IPS DF 19.7 (cell line): ENCODE data around the gene ZBTB20.
"Not testable (repeated sequence)": the region's sequence is repeated elsewhere in the genome, so short reads cannot be mapped to it uniquely, and the experiment has no call there.

ENCODE experiments used
- DNase-seq: peaks from one replicate; pipeline ENCODE4 v3.0.0-alpha.2; 2013; ENCODE audit warnings: low read depth, low spot score

ZBTB20 gene

DNA sequence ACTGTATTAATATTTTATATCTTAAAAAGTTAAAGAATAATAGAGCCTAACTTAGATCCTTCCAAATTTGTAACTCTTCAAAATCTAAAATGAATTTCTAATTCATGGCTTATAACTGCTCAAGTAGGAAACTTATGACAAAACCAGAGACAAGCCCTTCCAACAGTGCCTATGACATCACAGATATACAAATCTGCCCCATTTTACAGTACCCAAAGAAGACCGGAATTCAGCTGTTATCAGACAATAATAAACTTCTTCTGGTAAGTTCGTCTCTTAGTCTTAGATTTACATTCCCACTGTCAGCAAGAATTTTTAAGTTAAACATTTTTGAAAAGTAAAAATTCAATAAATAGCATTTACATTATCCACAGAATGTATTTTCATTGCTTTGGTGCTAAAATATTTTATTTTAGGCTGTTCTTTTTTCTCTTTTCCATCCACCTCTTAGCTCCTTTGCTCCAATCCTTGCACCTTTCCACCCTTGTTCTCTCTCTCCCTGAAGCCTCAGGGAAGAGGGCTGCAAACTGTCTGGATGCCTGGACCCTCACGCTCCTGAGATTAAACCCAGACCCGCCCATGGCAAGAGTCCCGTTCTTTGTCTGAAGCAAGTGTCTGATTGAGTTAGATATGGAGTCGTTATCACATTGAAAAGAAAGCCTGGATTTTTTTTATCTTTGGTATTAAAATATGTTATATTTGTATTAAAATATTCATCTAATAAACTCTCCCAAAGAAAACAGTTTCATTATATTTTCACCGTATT lies 312.7 kb downstream of the ZBTB20 start:
- no peak for DNase-seq

GRCh38 chr3:114831861-114832260 lies 315.2 kb downstream of the ZBTB20 start:
- no peak for DNase-seq

DNA sequence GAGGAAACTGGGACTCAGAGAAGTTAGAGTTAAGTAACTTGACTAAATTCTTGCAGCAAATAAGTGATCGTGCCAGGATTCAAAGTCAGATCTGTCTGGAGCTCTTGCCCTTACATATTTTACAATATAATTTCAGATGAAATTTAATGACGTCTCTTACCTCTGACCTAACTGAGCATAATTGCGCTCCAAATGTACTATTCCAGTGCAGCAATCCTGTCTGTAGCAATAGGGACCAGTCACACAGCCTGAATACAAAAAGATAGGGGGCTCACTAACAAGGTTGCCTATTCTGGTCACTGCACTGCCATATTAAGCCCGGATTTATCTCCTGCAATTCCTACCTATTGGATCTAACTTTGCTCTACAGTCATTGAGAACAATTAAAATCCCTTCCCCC lies 316.4 kb downstream of the ZBTB20 start:
- DNase-seq, result no peak

DNA sequence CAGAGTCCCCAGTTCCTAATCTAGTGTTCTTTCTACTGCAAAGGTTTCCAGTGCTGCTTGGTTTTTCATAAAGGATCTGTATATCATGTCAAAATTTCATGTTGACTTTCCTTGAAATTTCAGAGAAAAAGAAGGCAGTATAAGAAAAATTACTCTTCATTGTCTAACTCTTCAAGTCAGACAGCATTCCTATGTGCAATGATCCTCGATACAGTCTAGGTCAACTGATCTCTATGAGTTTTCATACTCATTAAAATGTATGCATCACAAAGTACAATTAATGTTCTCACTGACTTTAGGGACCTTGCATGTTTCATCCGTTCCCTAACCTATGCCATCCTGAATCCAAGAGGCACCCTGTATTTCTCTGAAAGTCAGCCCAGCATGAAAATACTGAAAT lies 317.3 kb downstream of the ZBTB20 start:
- DNase-seq, result no peak

GRCh38 chr3:114827495-114827894 lies 319.6 kb downstream of the ZBTB20 start:
- DNase-seq, result no peak

DNA sequence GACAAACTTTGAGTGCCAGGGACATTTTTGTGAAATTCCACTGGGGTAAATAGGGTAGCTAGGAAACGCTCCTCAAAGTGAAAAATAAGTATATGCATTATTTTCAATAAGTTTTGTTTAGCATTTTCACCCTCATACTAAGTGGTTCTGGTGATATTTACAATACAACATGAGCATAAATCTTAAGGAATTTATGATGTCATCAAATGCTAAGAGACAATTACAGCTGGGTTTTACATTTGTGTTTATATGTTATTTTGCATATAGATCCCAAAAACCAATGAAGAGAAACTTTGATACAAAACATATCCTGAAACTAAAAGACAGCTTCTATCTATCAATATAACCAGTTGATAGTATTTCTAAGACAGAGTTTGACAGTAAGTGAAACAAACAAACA lies 323.1 kb downstream of the ZBTB20 start:
- DNase-seq, result no peak

DNA sequence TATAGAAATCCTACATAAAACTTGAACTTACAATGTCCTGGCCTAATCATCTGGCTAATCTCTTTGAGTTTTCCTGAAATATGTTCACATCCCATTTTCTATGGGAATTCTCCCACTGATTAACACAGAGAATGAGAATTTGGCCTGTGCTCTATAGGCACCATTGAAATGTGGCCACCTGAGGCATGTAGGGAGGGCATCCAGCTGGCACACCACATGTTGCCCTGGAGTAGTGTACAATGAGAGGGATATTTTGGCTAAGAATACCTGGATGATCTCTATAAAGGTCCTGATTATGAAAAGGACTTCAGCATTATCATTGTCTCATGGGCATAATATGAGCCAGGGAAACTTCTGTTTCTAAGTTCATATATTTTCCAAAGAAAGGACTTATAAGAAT lies 324.0 kb downstream of the ZBTB20 start:
- DNase-seq, result no peak

- no peak for DNase-seq
Observed at GRCh38 chr3:114816052-114816451, 331.0 kb downstream of the ZBTB20 start.

- DNase-seq, result not testable (repeated sequence)
Observed at GRCh38 chr3:114812541-114813238, 334.4 kb downstream of the ZBTB20 start.

GRCh38 chr3:114809668-114810413 lies 337.2 kb downstream of the ZBTB20 start:
- DNase-seq, result no peak

GRCh38 chr3:114804099-114804498 lies 343.0 kb downstream of the ZBTB20 start:
- DNase-seq, result no peak

- DNase-seq, result no peak
Observed at GRCh38 chr3:114803042-114803695, 343.9 kb downstream of the ZBTB20 start.

DNA sequence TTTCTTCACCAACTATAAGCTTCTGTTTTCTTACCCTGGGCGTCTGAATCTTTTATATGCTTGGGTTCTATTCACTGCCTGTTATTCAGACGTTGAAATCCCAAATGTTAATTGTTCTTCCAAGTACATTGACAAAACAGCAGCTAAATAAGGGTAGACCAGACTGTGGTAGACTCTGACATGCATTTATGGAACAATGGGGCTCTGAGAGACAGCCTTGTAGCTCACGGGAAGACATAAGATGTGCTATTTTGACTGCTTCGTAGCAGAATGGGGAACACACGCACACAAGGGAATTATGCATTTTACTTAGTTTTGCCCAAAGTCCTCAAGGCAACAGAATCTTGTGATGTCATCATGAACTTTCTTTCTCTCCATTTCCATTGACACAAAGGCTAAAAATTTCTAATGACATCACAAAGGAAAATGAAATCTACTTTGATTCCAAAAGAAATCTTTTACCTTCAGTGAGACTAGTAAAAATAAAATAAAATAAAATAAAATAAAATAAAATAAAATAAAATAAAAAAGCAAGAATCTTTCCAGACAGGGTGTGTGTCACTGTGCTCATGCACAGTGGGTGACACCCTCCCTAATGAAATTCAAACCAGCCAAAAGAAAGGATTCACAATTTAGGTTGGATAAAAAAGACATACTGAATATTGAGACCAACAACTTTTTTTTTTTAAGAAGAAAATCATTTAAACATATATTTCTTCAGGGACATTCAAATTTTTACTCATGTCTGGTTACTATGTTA lies 346.6 kb downstream of the ZBTB20 start:
- DNase-seq, result no peak

DNA sequence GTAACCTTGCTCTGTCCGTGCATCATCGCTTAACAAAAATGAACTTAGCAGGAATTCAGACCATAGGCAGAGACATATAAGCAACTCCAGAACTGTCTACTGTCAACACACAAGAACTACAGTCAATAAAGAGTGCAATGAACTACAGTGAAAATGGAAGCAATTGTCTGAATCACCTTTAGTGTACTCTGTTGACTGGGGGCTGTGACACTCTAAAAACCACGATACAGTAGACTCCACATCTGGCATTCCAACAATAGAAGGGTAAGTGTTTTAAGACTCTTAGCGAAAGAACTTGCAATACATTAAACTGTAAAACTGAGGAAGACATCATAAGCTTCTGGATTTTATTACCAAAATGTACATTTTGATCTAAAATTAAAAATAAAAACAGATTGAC lies 347.3 kb downstream of the ZBTB20 start:
- no peak for DNase-seq

- no peak for DNase-seq
Observed at GRCh38 chr3:114796796-114797195, 350.3 kb downstream of the ZBTB20 start.

GRCh38 chr3:114794894-114795630 lies 352.0 kb downstream of the ZBTB20 start:
- DNase-seq, result no peak

- DNase-seq, result no peak
Observed at GRCh38 chr3:114792159-114792918, 354.7 kb downstream of the ZBTB20 start.

- no peak for DNase-seq
Observed at GRCh38 chr3:114790752-114791151, 356.3 kb downstream of the ZBTB20 start.

DNA sequence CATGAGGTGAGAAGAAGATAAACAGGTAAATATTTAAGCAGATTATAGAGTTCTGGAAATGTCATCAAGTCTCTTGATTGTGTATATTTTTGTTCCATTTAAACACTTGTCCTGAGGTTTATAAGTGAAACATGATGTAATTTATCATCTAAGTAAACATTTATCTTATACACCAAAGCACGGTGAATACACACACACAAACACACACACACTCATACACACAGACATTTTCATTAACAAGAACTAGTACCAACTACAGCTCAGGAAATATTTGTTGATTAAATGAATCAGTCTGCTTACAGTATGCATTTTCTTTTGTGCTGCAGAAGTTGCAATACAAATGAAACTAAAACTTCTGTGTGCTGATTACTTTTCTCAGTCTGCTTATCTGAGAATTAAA lies 357.3 kb downstream of the ZBTB20 start:
- no peak for DNase-seq

GRCh38 chr3:114775395-114775794 lies 371.7 kb downstream of the ZBTB20 start:
- no peak for DNase-seq
